NB4 (cell line): ENCODE data around the gene TCERG1.

Experiments used
- POLR2A ChIP-seq: IDR thresholded peaks from 2 replicates; pipeline ENCODE4 v1.6.1; 2011; ENCODE audit warnings: mild to moderate bottlenecking; ENCODE audit not compliant: insufficient read length; ENCODE audit errors: extremely low read depth
- TF ChIP-seq, protein P1 (sequence below): IDR thresholded peaks from one replicate; pipeline ENCODE4 v1.5.1; 2012; ENCODE audit warnings: low read depth, low read length

DNA sequence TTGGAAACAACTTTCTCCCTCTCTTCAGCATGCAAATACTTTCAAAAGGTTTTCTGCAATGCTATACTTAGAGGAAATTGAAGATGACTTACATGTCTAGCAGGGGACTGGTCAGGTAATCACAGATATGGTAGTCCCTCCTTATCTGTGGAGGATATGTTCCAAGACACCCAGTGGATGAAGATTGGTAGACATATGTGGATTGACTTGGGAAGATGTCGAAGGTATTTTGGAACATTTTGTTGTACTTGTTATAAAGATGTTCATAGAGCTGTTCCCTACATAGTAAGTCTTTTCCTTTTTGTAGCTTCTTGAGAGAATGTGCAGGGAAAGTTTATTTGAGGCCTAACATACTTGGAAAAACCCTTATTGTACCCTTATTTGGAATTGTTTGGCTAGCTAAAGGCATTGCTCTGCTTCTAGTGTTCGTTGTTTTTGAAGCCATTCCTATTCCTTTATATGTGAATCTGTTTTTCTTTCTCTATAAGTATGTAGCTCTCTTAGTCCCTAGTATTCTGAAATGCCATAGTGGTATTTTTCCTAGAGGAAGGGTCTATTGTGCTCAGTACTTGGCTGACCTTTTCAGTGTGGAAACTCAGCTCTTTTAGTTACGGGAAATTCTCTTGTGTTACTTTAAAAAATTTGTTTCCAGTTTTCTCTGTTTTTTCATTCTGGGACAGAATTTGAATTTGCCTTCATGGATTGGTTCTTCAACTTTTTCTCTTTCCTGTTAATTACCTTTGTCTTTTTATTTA, 43.1 kb downstream of the TCERG1 start:
- TF ChIP-seq, protein P1, sequence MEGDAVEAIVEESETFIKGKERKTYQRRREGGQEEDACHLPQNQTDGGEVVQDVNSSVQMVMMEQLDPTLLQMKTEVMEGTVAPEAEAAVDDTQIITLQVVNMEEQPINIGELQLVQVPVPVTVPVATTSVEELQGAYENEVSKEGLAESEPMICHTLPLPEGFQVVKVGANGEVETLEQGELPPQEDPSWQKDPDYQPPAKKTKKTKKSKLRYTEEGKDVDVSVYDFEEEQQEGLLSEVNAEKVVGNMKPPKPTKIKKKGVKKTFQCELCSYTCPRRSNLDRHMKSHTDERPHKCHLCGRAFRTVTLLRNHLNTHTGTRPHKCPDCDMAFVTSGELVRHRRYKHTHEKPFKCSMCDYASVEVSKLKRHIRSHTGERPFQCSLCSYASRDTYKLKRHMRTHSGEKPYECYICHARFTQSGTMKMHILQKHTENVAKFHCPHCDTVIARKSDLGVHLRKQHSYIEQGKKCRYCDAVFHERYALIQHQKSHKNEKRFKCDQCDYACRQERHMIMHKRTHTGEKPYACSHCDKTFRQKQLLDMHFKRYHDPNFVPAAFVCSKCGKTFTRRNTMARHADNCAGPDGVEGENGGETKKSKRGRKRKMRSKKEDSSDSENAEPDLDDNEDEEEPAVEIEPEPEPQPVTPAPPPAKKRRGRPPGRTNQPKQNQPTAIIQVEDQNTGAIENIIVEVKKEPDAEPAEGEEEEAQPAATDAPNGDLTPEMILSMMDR, result no peak
- no peak for TF ChIP-seq POLR2A
